ENCODE measurements around the gene RPL15. TPM values are rescaled to one million over a fixed set of nuclear protein-coding genes. Genes with fewer than 3 reads are reported as not detected.

The RPL15 gene
- total RNA-seq, 6 donors from 2014 or later, result 326 to 1,968 (median 1,284) TPM

DNA sequence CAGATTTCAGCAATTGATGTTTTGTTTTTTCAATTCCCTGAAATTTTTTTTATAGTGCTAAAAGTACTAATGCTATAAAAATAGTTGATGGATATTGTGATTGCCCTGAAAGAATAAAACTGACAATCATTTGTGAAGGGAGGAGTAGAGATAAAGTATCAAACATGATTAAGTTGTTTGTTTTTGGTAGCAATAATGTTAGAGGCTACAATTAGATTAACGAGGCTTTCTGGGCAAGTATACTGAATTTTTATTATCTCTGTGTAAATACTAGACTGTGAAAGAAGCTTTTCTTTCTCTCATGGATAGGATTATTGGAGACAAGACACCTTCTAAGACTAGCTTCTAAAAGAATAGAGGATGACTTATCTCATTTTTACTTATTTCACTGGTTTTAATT, 43.7 kb downstream of the RPL15 start:
- Histone ChIP-seq H3K27ac (peak overlapping the region in 1 of 4 donors; percentile 8), H3K9me3 (no peaks in the 10 kb centered on the region), H3K36me3 (peaks cover 4 to 56% (median 10%) of the 10 kb centered on the region in 4 donors), H3K27me3 (no peaks in the 10 kb centered on the region), H3K4me3 (no peak overlapping the region), H3K4me1 (peaks cover 0 to 15% (median 9%) of the 10 kb centered on the region in 4 donors)
- 69 to 71% methylated on average over 1 of the region's 1 CpG for WGBS, 2 donors
- ATAC-seq (ENCODE audit: low FRiP score in 2 of 2) (no peak), DNase-seq (no peak)
- TF ChIP-seq EP300 (IDR thresholded peaks at IDR 0.05) (no peak), POLR2AphosphoS5 (IDR thresholded peaks at IDR 0.05) (no peak), POLR2A (IDR thresholded peaks at IDR 0.05) (no peak)
- TF ChIP-seq, protein P1, sequence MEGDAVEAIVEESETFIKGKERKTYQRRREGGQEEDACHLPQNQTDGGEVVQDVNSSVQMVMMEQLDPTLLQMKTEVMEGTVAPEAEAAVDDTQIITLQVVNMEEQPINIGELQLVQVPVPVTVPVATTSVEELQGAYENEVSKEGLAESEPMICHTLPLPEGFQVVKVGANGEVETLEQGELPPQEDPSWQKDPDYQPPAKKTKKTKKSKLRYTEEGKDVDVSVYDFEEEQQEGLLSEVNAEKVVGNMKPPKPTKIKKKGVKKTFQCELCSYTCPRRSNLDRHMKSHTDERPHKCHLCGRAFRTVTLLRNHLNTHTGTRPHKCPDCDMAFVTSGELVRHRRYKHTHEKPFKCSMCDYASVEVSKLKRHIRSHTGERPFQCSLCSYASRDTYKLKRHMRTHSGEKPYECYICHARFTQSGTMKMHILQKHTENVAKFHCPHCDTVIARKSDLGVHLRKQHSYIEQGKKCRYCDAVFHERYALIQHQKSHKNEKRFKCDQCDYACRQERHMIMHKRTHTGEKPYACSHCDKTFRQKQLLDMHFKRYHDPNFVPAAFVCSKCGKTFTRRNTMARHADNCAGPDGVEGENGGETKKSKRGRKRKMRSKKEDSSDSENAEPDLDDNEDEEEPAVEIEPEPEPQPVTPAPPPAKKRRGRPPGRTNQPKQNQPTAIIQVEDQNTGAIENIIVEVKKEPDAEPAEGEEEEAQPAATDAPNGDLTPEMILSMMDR (IDR thresholded peaks at IDR 0.05), result no peak

DNA sequence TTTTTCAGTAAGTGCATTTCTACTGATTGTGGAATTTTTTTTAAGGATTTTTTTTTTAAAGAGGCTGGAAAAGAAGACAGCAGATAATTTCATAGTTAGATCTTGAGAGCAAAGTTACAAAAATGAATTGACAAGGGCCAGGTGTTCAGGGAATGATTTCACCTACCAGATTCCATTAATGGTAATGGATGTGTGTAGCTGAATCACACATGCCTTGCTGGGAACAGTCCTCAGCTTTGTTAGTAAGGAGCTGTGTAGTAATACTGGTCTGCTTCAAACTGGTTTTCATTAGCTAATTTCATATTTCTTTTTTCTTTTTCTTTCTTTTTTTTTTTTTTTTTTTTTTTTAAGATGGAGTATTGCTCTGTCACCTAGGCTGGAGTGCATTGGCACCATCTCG, 44.1 kb downstream of the RPL15 start:
- no peak for TF ChIP-seq EP300 (IDR thresholded peaks at IDR 0.05)
- TF ChIP-seq, protein P1 (IDR thresholded peaks at IDR 0.05), result no peak
- TF ChIP-seq POLR2A (IDR thresholded peaks at IDR 0.05), result no peak
- no peak for TF ChIP-seq POLR2AphosphoS5 (IDR thresholded peaks at IDR 0.05)
- Histone ChIP-seq H3K9me3 (no peaks in the 10 kb centered on the region), H3K4me3 (no peak overlapping the region), H3K36me3 (peaks cover 5 to 55% (median 10%) of the 10 kb centered on the region in 4 donors), H3K27me3 (no peaks in the 10 kb centered on the region), H3K4me1 (peaks cover 0 to 15% (median 9%) of the 10 kb centered on the region in 4 donors), H3K27ac (peak overlapping the region in 1 of 4 donors; percentile 8)
- WGBS, 2 donors, result 89 to 100% methylated on average over 1 of the region's 1 CpG
- no peak for ATAC-seq (ENCODE audit: low FRiP score in 2 of 2)
- DNase-seq, result no peak

DNA sequence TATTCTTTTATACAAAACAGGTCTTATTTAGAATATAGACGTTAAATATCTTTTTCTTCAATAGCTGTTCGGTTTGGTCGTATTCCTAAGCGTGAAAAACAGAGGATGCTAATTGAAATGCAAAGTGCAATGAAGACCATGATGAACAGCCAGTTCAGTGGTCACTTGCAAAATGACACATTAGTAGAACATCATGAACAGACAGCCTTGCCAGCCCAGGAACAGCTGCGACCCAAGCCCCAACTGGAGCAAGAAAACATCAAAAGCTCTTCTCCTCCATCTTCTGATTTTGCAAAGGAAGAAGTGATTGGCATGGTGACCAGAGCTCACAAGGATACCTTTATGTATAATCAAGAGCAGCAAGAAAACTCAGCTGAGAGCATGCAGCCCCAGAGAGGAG, 45.0 kb downstream of the RPL15 start:
- Histone ChIP-seq H3K36me3 (peaks cover 6 to 55% (median 10%) of the 10 kb centered on the region in 4 donors), H3K4me3 (no peak overlapping the region), H3K9me3 (no peaks in the 10 kb centered on the region), H3K27ac (no peak overlapping the region), H3K27me3 (no peaks in the 10 kb centered on the region), H3K4me1 (peaks cover 0 to 15% (median 9%) of the 10 kb centered on the region in 4 donors)
- WGBS, 2 donors, result 96% methylated on average over 5 of the region's 5 CpGs
- ATAC-seq (ENCODE audit: low FRiP score in 2 of 2) (no peak), DNase-seq (no peak)
- TF ChIP-seq, protein P1 (IDR thresholded peaks at IDR 0.05), result no peak
- no peak for TF ChIP-seq POLR2A (IDR thresholded peaks at IDR 0.05)
- no peak for TF ChIP-seq EP300 (IDR thresholded peaks at IDR 0.05)
- TF ChIP-seq POLR2AphosphoS5 (IDR thresholded peaks at IDR 0.05), result no peak

DNA sequence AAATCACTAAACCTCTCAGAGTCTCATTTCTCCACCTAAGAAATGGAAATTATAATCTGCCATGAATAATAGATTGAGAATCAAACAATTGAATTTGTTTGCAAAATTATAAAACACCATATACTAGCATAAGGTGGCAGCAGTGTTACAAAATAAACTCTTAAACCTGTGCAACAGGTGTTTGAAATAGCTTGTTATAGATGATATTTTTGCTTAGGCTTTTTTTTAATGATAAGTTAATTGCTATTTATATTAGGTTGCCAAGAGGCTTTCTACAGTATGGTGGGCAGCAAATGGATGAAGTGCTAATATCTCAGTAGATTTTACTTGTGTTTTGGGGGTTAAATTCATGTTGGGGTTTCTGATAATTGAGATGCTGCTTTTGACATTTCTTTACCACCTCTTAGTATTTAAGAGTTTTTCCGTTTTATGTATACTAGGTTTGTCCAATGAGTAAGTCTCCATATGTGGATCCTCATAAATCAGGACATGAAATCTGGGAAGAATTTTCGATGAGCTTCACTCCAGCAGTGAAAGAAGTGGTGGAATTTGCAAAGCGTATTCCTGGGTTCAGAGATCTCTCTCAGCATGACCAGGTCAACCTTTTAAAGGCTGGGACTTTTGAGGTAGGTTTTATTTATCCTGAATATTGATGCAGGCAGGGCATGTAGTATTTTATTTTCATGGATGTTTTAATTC, 47.8 kb downstream of the RPL15 start:
- Histone ChIP-seq H3K4me3 (no peak overlapping the region), H3K36me3 (peaks cover 6 to 71% (median 11%) of the 10 kb centered on the region in 4 donors), H3K4me1 (peaks cover 0 to 6% (median 1%) of the 10 kb centered on the region in 4 donors), H3K27ac (no peak overlapping the region), H3K9me3 (no peaks in the 10 kb centered on the region), H3K27me3 (no peaks in the 10 kb centered on the region)
- DNase-seq (no peak), ATAC-seq (ENCODE audit: low FRiP score in 2 of 2) (no peak)
- TF ChIP-seq, protein P1 (IDR thresholded peaks at IDR 0.05), result no peak
- TF ChIP-seq EP300 (IDR thresholded peaks at IDR 0.05) (no peak), POLR2A (IDR thresholded peaks at IDR 0.05) (no peak), POLR2AphosphoS5 (IDR thresholded peaks at IDR 0.05) (no peak)
- WGBS, 2 donors, result 81 to 89% methylated on average over 3 of the region's 3 CpGs

DNA sequence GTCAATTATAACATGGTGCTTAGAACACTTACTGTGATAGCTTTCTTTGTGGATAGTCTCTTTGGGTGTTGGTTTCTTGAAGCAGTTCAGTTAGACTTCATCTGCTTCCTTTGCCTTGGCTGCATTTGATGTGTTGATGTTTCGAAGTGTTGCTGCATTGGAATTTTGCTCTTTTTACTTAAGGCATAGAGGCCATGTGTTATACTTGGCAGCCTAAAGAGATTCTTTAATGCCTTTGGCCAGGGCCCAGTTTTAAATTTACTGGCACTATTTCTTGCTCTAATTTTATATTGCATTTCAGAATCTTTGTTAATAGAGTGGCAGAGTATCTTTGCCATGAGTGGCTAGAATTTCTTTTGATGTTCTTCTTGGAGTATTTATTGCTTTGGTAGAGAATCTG, 49.4 kb downstream of the RPL15 start:
- ATAC-seq (ENCODE audit: low FRiP score in 2 of 2) (no peak), DNase-seq (no peak)
- peaks cover 6 to 66% (median 10%) of the 10 kb centered on the region in 4 donors for H3K36me3 ChIP-seq
- no peak overlapping the region for H3K4me3 ChIP-seq
- TF ChIP-seq, protein P1 (IDR thresholded peaks at IDR 0.05), result no peak
- TF ChIP-seq EP300 (IDR thresholded peaks at IDR 0.05) (no peak), POLR2AphosphoS5 (IDR thresholded peaks at IDR 0.05) (no peak), POLR2A (IDR thresholded peaks at IDR 0.05) (no peak)
- no peaks in the 10 kb centered on the region for H3K27me3 ChIP-seq
- 71 to 100% methylated on average over 1 of the region's 1 CpG for WGBS, 2 donors
- peaks cover 0 to 6% (median 1%) of the 10 kb centered on the region in 4 donors for H3K4me1 ChIP-seq
- H3K9me3 ChIP-seq, result no peaks in the 10 kb centered on the region
- H3K27ac ChIP-seq, result no peak overlapping the region
